ENCODE results near the gene WNT9A.

- TF ChIP-seq CTCF (conservative IDR thresholded peaks at IDR 0.05; ENCODE audit: low read depth, low read length), result no peak
- TF ChIP-seq CEBPB (IDR thresholded peaks at IDR 0.05; ENCODE audit: low read depth, low read length), result no peak
Measured at GRCh38 chr1:227949954-227950734, 2.4 kb upstream of the WNT9A start.
